Measurements from ENCODE around the gene SLC10A7.
A peak's percentile ranks its signal among the peaks of the same experiment; 100 is the strongest.

The SLC10A7 gene, protein sequence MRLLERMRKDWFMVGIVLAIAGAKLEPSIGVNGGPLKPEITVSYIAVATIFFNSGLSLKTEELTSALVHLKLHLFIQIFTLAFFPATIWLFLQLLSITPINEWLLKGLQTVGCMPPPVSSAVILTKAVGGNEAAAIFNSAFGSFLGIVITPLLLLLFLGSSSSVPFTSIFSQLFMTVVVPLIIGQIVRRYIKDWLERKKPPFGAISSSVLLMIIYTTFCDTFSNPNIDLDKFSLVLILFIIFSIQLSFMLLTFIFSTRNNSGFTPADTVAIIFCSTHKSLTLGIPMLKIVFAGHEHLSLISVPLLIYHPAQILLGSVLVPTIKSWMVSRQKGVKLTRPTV

DNA sequence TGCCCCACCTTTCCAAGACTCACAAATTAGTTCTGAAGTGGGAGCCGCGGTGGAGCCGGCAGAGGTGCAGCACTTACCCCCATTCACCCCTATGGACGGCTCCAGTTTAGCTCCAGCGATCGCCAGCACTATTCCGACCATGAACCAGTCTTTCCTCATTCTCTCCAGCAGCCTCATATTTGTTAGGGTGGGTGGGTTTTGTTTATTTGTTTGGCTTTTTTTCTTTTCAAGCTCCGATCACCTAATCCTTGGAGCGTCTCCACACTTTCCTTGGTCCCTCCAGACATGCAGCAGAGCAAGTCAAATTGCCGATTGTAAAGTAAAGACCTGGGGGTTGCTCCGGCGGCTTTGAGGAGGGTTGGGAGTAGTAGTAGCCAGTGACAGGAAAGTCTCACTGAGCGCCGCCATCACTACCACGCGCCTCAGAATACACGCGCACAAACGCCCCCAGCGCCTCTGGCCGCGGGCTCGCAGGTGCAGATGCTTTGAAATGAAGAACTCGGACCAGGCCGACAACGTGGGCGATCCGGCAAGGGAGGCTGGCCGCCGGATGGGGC lies at the start of gene SLC10A7:
Gene SLC10A7, minus strand, starts transcription at position 400 of the 557 bp plus-strand sequence. Its CDS starts 223 bp downstream, at position 177.
- DNase-seq = peak; percentile 83

DNA sequence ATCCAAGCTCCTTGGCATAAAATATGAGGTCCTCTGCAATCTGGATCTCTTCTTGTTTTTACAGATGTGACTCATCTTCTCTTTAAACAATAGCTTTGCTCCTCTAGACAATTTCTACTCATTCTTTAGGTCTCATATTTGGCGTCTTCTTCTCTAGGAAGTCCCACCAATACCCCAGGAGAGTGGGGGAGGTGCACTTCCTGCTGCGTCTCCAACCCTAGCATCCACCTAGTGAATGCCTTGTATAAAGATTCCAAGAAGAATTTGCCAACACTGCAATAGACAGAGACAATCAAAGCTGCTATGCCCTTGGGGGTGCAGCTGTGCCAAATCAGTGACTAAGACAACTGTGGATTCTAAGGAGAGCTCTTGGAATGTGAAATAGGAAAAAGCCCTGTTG lies 45.7 kb upstream of the SLC10A7 start:
- no peak for DNase-seq

DNA sequence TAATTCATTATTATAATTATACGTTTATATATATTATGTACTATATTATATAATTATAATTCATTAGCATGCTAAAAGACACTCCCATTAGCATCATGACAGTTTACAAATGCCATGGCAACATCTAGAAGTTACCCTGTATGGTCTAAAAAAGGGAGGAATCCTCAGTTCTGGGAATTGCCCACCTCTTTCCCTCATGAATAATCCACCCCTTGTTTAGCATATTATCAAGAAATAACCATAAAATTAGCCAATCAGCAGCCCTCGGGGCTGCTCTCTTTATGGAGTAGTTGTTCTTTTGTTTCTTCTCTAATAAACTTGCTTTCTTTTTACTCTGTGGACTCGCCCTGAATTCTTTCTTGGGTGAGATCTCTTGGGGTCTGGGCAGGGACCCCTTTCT lies 42.8 kb upstream of the SLC10A7 start:
- DNase-seq = no peak

DNA sequence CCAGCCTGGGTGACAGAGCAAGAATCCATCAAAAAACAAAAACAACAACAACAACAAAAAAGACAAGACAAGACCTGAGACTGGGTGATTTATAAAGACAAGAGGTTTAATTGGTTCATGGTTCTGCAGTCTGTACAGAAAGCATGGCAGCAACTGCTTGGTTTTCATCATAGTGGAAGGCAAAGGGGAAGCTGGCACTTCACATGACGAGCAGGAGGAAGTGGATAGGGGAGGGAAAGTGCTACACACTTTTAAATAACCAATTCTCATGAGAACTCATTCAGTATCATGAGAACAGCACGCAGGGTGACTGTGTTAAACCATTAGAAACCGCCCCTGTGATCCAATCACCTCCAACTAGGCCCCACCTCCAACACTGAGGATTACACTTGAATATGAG lies 28.4 kb upstream of the SLC10A7 start:
- no peak for DNase-seq

DNA sequence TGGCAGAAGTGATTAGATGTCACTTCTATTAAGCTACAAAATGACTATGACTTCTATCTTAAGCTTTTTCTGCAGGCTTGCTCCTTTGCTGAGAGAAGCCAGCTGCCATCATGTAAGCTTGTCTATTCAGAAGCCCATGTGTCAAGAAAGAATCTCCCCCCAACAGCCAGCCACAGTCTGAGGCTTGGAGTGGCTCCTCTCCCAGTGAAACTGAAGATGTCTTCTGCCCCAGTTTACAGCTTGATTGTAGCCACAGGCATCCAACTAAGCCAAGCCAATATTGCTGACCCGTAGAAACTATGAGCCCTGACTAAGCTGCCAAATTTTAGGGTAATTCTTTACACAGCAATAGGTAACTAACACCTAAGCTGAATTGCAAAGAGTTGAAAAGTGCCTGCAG lies 26.7 kb upstream of the SLC10A7 start:
- DNase-seq = no peak

DNA sequence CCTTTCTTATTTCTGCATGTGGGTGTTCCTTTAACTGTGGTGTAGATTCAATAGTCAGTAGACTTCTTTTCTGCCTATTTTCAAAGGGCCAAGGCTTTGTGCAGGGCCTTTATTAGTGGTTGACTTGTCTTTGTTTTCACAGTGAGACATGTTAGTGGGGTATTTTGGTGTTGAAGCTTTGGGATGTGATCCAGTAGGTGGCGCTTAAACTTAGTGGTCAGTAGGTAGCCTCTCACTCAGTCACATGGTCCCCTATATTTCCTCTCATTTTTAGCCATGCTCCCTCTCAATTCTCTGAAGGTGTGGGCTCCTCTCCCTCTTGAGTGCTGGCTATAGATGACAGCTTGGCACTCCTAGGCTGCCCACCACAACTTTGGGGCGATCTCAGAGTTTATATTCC lies 23.4 kb upstream of the SLC10A7 start:
- DNase-seq = no peak

DNA sequence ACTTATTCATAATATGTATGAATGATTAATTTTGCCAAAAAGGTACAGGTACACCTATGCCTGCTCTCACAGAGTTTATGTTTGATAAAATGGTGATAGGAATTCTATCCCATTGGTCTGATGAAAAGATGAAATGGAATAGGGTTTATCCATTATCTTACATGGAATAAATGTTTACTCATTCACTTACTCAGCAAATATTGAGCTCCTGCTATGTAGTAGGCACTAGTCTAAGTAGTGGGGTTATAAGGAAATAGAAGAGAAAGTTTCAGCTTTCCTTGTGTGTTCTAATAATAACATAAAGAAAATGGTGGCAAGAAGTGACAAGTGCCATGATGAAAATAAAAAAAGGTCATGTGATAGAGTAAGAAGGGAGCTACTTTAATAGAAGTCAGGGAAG lies 12.4 kb upstream of the SLC10A7 start:
- no peak for DNase-seq

DNA sequence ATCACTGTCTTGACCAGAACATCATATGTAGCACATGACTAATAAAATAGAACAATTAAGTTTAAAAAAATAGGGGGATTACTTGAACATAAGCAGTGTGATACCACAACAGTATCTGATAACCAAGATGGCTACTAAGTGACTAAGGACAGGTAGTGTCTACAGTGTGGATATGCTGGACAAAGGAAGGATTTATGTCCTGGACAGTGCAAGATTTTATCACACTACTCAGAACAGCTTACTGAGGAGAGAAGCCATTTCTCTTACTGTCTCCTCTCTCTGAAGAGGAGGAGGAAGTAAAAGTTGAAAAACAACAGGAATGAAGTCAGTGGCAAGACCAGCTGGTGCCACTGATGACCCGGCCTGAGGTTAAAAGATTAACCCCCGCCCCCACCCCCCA lies 4.0 kb upstream of the SLC10A7 start:
- no peak for DNase-seq

DNA sequence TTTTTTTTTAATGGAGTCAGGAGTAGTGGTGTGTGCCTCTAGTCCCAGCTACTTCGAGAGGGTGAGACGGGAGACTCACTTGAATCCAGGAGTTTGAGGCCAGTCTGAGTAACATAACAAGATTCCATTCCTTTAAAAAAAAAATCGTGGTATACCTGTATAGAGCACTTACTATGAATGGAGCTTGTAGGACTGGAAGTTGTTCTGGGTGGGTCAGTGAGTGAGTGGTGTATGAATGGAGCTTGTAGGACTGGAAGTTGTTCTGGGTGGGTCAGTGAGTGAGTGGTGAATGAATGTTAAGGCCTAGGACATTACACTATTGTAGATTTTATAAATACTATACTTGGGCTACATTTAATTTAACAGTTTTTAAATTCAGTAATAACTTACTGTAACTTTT lies 2.9 kb upstream of the SLC10A7 start:
- DNase-seq = no peak

DNA sequence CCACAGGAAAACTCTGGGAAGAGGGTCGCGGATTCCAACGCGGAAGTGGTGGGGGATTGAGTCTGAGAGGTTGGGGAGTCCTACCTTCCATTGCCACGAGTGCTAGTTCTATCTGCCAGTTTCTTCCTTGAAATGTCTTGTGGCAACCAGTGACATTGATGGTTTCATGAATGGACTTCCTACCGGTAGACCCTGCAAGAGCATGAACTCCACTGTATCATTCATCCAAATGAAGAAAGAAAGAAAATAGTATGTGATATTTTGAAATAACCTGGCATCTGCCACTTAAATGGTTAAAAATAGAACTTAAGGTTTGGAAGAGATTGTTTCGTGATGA lies 1.1 kb upstream of the SLC10A7 start:
- DNase-seq = peak; percentile 24

DNA sequence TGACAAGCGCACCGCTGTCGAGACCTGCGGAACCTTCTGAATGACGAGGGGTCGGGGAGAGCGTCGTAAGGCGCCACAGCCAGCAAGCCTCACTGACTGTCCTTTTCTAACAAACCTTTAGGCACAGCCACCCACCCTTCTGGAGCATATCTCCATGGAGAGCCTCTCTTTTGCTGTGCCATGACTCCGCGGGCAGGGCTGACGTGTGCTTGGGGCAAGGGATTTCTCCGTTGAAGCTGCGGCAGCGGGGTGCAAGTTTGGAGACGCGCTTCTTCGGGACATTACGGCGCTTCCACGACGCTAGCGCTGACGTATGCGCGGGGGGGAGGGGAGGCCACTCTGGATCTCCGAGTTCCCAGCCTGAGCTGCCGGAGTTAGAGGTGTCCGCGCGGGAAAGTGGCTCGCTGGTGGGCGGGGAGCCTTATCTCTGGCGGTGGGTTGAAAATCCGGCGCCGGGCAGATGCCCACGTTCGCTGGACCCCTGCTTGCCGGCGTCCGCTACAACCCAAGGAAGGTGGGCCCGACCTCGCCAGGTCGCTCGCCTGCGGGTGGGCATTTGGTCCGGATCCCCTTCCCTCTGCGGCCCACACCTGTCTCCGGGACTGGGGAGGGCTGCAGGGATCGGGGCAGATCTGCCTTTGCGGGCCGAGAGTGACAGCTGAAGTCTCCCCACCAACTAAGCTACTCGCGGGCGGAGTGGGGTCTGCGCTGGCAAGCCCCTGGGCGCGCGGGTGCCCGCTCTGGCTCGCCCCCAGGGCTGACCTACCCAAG lies 543 bp upstream of the SLC10A7 start:
- DNase-seq = peak; percentile 90

DNA sequence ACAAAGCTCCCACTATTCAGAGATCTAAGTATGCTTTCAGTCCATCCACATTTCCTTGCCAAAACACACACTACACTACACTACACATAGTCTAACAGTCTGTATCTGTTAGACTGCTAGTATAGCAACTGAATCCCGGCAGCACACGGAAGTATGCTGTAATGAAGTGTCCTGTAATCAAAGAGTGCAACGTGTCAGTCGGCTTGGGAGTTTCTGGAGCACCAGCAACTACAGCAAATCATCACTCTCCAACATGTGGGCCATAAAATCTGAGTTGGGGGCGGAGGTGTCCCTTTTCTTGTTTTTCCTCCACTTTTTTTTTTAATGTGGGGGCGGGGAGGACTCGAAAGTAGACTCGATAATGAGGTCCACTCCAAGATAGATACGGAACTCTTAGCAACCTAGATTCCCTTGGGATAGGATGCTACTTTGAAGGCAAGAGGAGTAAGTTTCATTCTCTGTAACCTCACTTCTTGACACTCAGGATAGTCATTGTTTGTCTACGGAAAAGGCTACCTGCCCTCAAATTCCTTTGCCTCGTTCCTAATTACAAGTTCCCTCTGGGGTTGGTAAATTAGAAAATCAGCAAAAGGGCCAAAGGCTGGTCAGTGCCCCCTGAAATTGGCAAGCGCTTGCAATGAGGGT lies 722 bp downstream of the SLC10A7 start:
- peak; percentile 49 for DNase-seq

DNA sequence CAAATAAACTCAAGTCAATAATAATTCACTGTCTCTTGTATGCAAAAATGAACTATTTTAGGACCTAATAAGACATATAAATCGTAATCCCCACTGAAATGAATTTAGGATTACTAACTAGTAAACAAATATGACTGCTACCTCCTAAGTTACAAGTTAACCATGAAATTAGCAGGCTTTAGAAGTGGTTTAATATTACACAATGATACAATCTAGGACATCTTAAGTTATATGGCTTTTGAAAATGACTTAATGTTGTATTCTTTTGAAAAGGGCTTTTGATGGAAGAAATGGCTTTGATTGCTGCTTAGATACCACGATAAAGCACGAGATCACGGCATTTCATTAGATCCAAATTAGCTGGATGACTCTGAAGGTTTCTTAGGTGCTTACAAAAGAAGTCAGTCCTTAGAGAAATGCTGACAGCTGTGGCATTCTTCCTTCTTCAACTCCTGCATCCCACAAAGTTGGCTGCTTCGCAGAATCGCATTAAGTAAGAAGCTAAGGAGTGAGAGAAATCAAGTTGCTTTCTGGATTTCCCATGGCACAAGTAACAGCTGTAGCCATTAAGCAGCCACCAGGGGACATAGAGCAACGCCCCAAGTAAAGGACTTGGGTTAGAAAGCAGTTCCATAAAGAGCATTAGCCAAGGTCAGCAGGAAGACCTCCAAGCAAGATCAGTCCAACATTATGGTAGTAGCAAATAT lies 6.9 kb downstream of the SLC10A7 start:
- no peak for DNase-seq

DNA sequence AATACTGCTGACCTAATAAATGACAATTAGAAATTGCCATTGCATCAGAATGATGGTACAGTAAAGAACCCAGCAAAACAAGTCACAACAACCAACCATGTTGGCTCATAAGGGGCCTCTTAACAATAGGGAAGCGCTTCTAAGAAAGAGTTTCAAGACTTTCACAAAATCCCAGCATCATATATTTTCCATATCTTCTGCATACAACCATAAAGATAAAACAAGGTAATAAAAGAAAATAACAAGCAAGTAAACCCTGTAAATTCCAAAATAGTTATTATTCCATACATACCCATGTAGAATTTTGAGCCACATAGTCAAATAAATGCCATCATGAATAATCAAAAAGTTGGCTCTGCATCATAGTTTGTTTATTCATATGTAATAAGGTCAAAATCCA lies 8.2 kb downstream of the SLC10A7 start:
- no peak for DNase-seq

DNA sequence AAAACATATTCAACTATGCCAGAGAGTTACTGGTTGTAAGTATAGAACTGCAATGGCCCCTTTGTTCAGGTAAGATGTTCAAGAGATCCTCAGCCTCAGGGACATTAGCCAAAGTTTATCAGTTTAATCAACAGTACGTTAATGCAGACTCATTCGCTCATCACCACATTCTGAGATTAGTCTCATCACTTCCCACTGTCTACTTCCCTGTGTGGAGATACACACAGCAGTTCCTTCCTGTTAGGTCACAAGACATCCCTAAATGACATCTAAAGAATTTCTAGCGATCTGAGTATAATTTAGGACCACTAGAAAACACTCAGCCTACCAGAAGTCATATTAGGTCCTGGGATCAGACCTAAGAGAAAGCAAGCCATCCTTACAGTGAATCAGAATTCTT lies 10.4 kb downstream of the SLC10A7 start:
- peak; percentile 4 for DNase-seq

DNA sequence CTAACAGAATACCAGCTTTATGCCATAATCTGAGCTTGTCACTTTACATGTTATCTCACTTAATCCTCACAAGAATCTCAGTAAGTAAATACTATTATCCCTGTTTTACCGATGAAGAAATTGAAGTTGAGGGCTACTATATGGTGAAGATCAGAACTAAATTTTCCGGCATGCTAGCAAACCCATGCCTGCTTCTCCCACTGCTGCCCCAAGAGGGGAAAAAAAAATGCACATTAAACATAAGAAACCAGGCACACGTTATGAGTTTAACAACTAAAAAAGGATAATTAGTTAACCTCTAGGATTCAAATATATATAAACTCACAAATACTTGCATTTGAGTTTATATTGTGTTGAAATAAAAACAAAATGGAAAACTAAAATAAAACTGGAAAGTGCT lies 10.8 kb downstream of the SLC10A7 start:
- DNase-seq = no peak

DNA sequence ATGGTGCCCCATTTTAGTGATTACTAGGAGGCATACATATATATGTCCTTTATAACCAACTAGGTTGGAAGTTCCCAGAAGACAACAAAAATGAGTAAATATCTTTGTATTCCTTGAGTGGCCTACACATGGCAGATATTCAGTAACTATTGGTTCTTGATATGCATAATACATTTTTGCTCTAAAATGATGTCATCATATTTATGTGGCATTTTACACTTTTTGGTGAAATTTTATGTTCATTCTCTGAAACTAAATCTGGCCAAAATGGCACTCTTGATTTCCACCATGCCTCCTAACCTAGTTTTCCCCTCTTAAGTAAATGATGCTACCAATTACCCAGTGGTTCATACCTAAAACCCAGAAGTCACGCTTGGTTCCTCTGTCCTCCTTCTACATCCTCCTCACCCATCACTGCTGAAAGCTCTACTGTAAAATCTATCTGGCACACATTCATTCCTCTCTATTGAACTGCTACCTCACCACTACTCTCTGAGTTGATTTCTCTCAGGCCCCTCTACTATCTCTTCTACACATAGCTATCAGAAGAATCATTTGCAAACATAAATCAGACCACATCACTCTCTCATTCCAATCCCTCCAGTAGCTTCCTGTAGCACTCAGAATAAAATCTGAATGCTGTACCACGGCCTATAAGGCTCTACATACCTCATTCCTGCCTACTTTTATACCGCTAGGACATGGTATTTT lies 13.4 kb downstream of the SLC10A7 start:
- no peak for DNase-seq

DNA sequence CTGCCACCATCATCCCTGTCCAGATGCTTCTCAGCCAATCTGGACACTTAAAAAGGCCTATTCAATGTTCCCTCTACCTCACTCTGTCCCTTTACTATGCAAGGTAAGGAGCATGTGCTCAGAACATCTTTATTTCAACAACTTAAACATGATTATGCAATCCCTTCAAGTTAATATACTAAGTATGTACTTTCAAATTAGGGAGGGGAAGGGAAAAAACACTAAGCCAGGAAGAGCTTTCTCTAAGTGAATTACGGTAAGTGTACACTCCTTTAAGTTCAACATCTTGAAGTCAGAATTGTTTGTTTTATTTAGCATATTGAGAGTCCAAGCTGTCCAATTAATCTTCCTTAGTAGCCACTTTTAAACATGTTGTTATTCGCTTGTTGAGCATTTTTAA lies 14.1 kb downstream of the SLC10A7 start:
- DNase-seq = no peak

DNA sequence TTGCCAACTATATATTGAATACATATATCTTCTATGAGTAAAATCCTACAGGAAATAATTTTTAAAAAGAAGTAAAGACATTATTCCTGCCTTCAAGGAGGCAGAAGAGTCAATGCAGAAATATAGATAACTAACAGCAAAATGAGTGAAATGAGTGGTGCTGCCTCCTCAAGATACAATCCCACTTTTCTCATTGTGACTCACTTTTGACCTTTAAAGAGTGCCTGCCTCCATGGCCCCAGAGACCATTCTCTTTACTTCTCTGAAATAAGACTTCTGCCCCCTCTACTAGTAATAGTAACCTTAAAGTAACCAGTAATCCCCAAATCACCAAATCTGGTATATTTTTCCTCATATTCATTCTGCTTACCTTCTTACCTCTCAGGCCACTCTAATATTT lies 15.5 kb downstream of the SLC10A7 start:
- DNase-seq = no peak

DNA sequence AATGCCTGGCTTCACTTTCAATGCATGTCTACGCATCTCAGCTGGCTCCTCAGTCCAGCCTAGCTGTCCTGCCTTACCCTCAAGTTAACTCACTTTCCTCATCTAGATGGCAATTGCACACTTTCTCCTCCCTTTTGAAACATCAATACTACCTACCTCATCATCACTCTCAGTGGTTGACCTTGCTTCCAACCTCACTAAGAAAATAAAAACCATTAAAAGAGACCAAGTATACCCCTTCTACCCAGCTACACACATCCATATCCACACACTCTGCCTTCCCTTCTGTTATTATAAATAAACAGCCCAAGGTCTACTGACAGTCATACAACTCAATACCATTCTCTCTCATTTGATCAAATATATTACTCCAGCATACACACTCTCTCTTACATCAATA lies 21.5 kb downstream of the SLC10A7 start:
- DNase-seq = no peak

DNA sequence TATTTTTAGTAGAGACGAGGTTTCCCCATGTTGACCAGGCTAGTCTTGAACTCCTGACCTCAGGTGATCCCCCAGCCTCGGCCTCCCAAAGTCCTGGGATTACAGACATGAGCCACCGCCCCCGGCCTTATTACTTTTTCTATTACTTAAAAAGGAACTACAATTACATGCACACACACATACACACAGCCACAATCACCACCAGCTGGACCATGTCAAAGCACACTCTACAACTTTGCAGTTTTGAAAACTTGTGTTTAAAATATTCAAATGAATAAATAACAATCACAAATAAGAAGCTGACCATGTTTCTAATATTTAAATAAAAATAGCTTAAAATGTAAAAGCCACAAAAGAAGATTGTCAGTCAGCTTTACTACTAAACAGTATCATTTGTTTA lies 23.4 kb downstream of the SLC10A7 start:
- no peak for DNase-seq

DNA sequence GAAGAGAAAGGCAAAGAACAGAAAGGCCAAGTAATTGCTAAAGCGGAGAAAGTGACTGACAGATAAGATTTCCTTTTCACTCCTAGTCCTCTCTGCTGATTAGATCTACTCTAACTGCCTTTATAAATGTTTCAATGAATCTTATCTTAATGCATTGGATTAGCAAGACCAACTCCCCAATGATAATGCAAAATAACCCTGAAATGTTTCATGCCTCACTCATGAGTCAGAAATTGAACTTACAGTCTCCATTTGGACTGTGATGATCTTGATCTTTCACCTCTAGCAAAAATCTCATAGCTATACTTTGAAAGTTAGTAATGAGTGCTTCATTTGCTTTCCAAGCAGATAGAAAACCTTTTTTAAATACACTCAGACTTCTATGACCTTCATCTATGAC lies 26.5 kb downstream of the SLC10A7 start:
- DNase-seq = peak; percentile 20

DNA sequence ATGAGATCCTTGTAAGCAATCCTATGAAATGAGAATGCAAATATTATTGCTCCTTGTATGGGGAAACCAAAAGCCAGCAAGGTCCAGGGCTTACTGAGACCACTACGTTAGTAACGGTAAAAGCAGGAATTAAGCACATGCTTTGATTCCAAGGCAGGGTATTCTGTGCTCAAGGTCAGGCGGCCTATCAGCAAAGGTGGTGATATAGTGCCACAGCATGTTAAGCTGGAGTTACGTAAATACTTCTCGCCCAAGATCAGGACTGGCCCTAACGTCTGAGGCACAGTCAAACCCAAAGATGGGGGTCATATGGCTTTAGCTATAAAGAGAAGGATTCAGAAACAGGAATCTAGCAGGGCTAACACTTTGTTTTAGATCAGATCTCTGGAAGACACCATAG lies 27.6 kb downstream of the SLC10A7 start:
- no peak for DNase-seq

Data from activated CD4-positive, alpha-beta T cell treated with anti-CD3 and anti-CD28 coated beads, Interleukin-2, Interleukin-6, amounts not matched to agents 100 ng/mL and 50 ng/mL, durations not matched to agents 16 hours and 8 hours (primary cell).